A549 (cell line): ENCODE results near the gene OPCML. TPM values are rescaled to one million over a fixed set of nuclear protein-coding genes. Genes with fewer than 3 reads are reported as not detected.

Experiments
- ATAC-seq, 2 experiments: fragments of 200-7000 bp in 1 of 2; fragments of >200 bp in 1 of 2; cut with Nextera tagmentation in 1 of 2; cut with Tn5 transposase in 1 of 2; 3 replicates each; pipeline versions ENCODE4 v1.8.0 to v1.9.1; 2018 to 2020; ENCODE audit warnings: mild to moderate bottlenecking in 1 of 2, moderate library complexity in 1 of 2
- CTCF ChIA-PET: fragments of 300-600 bp; sonication (Branson Sonifier 250); formaldehyde crosslinking; extraction: SDS; loops from one replicate; lab custom pipeline; 2021; ENCODE audit warnings: antibody characterized with exemption, inconsistent platforms; lab: Yijun Ruan, JAX
- POLR2A ChIA-PET: fragments of 350-600 bp; formaldehyde crosslinking; extraction: SDS; loops from one replicate; lab custom pipeline; 2021; ENCODE audit warnings: antibody characterized with exemption, inconsistent platforms; lab: Yijun Ruan, JAX
- DNase-seq, 2 experiments: peaks; one replicate each; pipeline versions ENCODE4 v3.0.0 to v3.0.0-alpha.2; 2011 to 2016; ENCODE audit warnings: low read depth in 1 of 2, low spot score in 1 of 2
- FAIRE-seq: peaks from 2 replicates; lab custom pipeline; 2011; peaks lifted over from hg19 to GRCh38; lab: Jason Lieb, UNC
- H3K27ac ChIP-seq, 2 experiments: fragments of >200 bp; sonication (Bioruptor Twin); formaldehyde crosslinking; 3 replicates each; pipeline ENCODE4 v1.5.1; 2016 to 2017
- H3K4me1 ChIP-seq: fragments of >200 bp; sonication (Bioruptor Twin); formaldehyde crosslinking; 3 replicates; pipeline ENCODE4 v1.6.1; 2016
- H3K4me2 ChIP-seq: fragments of >200 bp; sonication (Bioruptor Twin); formaldehyde crosslinking; 3 replicates; pipeline ENCODE4 v1.6.1; 2016
- H3K4me3 ChIP-seq: fragments of >200 bp; sonication (Bioruptor Twin); formaldehyde crosslinking; 3 replicates; pipeline ENCODE4 v1.5.1; 2016
- H3K9me3 ChIP-seq: fragments of >200 bp; sonication (Bioruptor Twin); formaldehyde crosslinking; 3 replicates; pipeline ENCODE4 v1.6.1; 2016
- ATOH8 ChIP-seq: fragments of 250-450 bp; sonication (Bioruptor Pico); IDR thresholded peaks from 2 replicates; pipeline ENCODE4 v1.5.0; 2020; ENCODE audit warnings: low read depth, mild to moderate bottlenecking, moderate library complexity
- BCL3 ChIP-seq: fragments of >200 bp; sonication (Bioruptor Twin); formaldehyde crosslinking; IDR thresholded peaks from 3 replicates; pipeline ENCODE4 v1.6.1; 2016
- CBX8 ChIP-seq: fragments of 200-600 bp; sonication (generic); IDR thresholded peaks from 2 replicates; pipeline ENCODE4 v1.6.1; 2016
- CHD4 ChIP-seq: fragments of 200-600 bp; sonication (generic); IDR thresholded peaks from 2 replicates; pipeline ENCODE4 v1.6.1; 2016; ENCODE audit warnings: antibody characterized with exemption, mild to moderate bottlenecking, borderline replicate concordance
- CTCF ChIP-seq: fragments of >200 bp; sonication (Bioruptor Twin); formaldehyde crosslinking; IDR thresholded peaks from 3 replicates; pipeline ENCODE4 v1.5.1; 2016
- E2F6 ChIP-seq: IDR thresholded peaks from 2 replicates; pipeline ENCODE4 v1.6.1; 2012; ENCODE audit warnings: low read depth, borderline replicate concordance
- EHF ChIP-seq: fragments of 250-450 bp; sonication (Bioruptor Pico); IDR thresholded peaks from 2 replicates; pipeline ENCODE4 v1.5.0; 2020; ENCODE audit warnings: mild to moderate bottlenecking
- EP300 ChIP-seq, 2 experiments: fragments of >200 bp; sonication (Bioruptor Twin); formaldehyde crosslinking; IDR thresholded peaks; 2 replicates in 1 of 2; 3 replicates in 1 of 2; pipeline ENCODE4 v1.6.1; 2016 to 2017
- FOSL2 ChIP-seq, 2 experiments: fragments of 450-650 bp in 1 of 2; fragments of >200 bp in 1 of 2; sonication (Bioruptor Twin) in 1 of 2; formaldehyde crosslinking; IDR thresholded peaks; 2 replicates each; pipeline versions ENCODE4 v1.5.0 to v1.6.1; 2016 to 2020; ENCODE audit warnings: mild to moderate bottlenecking in 1 of 2, moderate library complexity in 1 of 2
- HDAC2 ChIP-seq: fragments of 200-600 bp; sonication (generic); IDR thresholded peaks from 2 replicates; pipeline ENCODE4 v1.6.1; 2016
- HES2 ChIP-seq: fragments of >200 bp; sonication (Bioruptor Twin); formaldehyde crosslinking; IDR thresholded peaks from 2 replicates; pipeline ENCODE4 v1.6.1; 2016
- HMGXB4 ChIP-seq: fragments of 250-450 bp; sonication (Bioruptor Pico); IDR thresholded peaks from 2 replicates; pipeline ENCODE4 v1.5.0; 2021; ENCODE audit warnings: mild to moderate bottlenecking, moderate library complexity, borderline replicate concordance
- JUNB ChIP-seq: fragments of >200 bp; sonication (Bioruptor Twin); formaldehyde crosslinking; IDR thresholded peaks from 2 replicates; pipeline ENCODE4 v1.6.1; 2016
- KDM1A ChIP-seq: fragments of 200-600 bp; sonication (generic); IDR thresholded peaks from 2 replicates; pipeline ENCODE4 v1.6.1; 2016; ENCODE audit warnings: low read depth, mild to moderate bottlenecking
- KDM5A ChIP-seq: fragments of 200-600 bp; sonication (generic); IDR thresholded peaks from 2 replicates; pipeline ENCODE4 v1.6.1; 2016; ENCODE audit warnings: antibody characterized with exemption, mild to moderate bottlenecking
- MAFK ChIP-seq: fragments of 450-650 bp; IDR thresholded peaks from 2 replicates; pipeline ENCODE4 v1.6.1; 2014; ENCODE audit not compliant: partially characterized antibody
- MAZ ChIP-seq: fragments of 150-350 bp; IDR thresholded peaks from 2 replicates; pipeline ENCODE4 v1.6.1; 2014; ENCODE audit warnings: antibody characterized with exemption, low read depth, low read length, borderline replicate concordance
- NPAS2 ChIP-seq: fragments of 250-450 bp; sonication (Bioruptor Pico); IDR thresholded peaks from 2 replicates; pipeline ENCODE4 v1.8.0; 2022; ENCODE audit warnings: mild to moderate bottlenecking, moderate library complexity, borderline replicate concordance
- POLR2A ChIP-seq: IDR thresholded peaks from 2 replicates; pipeline ENCODE4 v1.6.1; 2012; ENCODE audit warnings: mild to moderate bottlenecking, low read length
- RCOR1 ChIP-seq: fragments of 150-350 bp; IDR thresholded peaks from 2 replicates; pipeline ENCODE4 v1.6.1; 2014; ENCODE audit warnings: antibody characterized with exemption, low read length, low read depth
- RNF2 ChIP-seq: fragments of 200-600 bp; sonication (generic); IDR thresholded peaks from 2 replicates; pipeline ENCODE4 v1.6.1; 2016; ENCODE audit warnings: low read depth, mild to moderate bottlenecking, antibody characterized with exemption, moderate library complexity, borderline replicate concordance
- TFCP2L1 ChIP-seq: fragments of 250-450 bp; sonication (Bioruptor Pico); IDR thresholded peaks from 2 replicates; pipeline ENCODE4 v1.5.0; 2021; ENCODE audit warnings: mild to moderate bottlenecking
- TP53 ChIP-seq: fragments of 250-450 bp; sonication (Bioruptor Pico); IDR thresholded peaks from 2 replicates; pipeline ENCODE4 v1.5.0; 2021; ENCODE audit warnings: mild to moderate bottlenecking, moderate library complexity
- ZSCAN20 ChIP-seq: fragments of 250-450 bp; sonication (Bioruptor Pico); IDR thresholded peaks from 2 replicates; pipeline ENCODE4 v1.8.0; 2022; ENCODE audit warnings: mild to moderate bottlenecking, moderate library complexity
- WGBS: methylation state at CpG from one replicate; pipeline ENCODE4 v1.1.6; 2017; ENCODE audit errors: missing lambda C conversion rate; 5-methylcytosine and 5-hydroxymethylcytosine counted together
- polyA plus RNA-seq, 4 experiments: library from polyadenylated mRNA; depleted of rRNA in 3 of 4; stranded (reverse); fragments of >200 nt; fragmentation: RNase III in 1 of 4; extraction: RNeasy Plus Mini Kit Qiagen cat#74134 plus additional on column Dnase treatment in 1 of 4; gene quantifications; 2 replicates in 3 of 4; 3 replicates in 1 of 4; pipeline ENCODE4 v1.2.3, GENCODE V29; 2011 to 2017

Gene OPCML
- polyA plus RNA-seq, 2 of the 4 experiments (the other 2 are of a cell fraction): not detected

GRCh38 chr11:132464939-132465338 lies 1067.4 kb downstream of the OPCML start:
- WGBS: 1% methylated on average over 3 of the region's 3 CpGs
- DNase-seq (no peak), ATAC-seq (no peak), FAIRE-seq (no peak)
- no peak overlapping the region for H3K27ac ChIP-seq
- ChIA-PET CTCF (no interaction called here), POLR2A (no interaction called here)
- H3K4me2 ChIP-seq: no peak overlapping the region
- no peak for TF ChIP-seq KDM5A
- TF ChIP-seq RCOR1: no peak
- TF ChIP-seq TFCP2L1 (CRISPR knock-in tag): no peak
- TF ChIP-seq NPAS2 (CRISPR knock-in tag): no peak
- no peak for TF ChIP-seq KDM1A
- TF ChIP-seq EP300 (IDR thresholded peaks at IDR 0.05): no peak
- H3K4me1 ChIP-seq: no peaks in the 10 kb centered on the region
- no peak overlapping the region for H3K4me3 ChIP-seq
- no peaks in the 10 kb centered on the region for H3K9me3 ChIP-seq

- POLR2A ChIA-PET: no interaction called here
- H3K4me3 ChIP-seq: no peak overlapping the region
- TF ChIP-seq CHD4 (no peak), JUNB (no peak), HDAC2 (no peak), FOSL2 (IDR thresholded peaks at IDR 0.05) (no peak), FOSL2 (CRISPR knock-in tag; IDR thresholded peaks at IDR 0.05) (no peak), HMGXB4 (CRISPR knock-in tag) (no peak), POLR2A (no peak), TP53 (CRISPR knock-in tag) (no peak), ATOH8 (CRISPR knock-in tag) (no peak), HES2 (no peak), MAZ (no peak), RNF2 (no peak), E2F6 (no peak)
- CTCF ChIA-PET: no interaction called here
- H3K4me2 ChIP-seq: no peak overlapping the region
- 47% methylated on average over 1 of the region's 1 CpG for WGBS
- ATAC-seq (no peak), FAIRE-seq (no peak), DNase-seq (no peak)
- H3K27ac ChIP-seq: no peak overlapping the region
- no peaks in the 10 kb centered on the region for H3K4me1 ChIP-seq
- H3K9me3 ChIP-seq: no peaks in the 10 kb centered on the region
These were observed 1068.3 kb downstream of the OPCML start for GRCh38 chr11:132464003-132464342.

GRCh38 chr11:132463295-132464002 lies 1068.9 kb downstream of the OPCML start:
- H3K27ac ChIP-seq: no peak overlapping the region
- DNase-seq: no peak
- H3K9me3 ChIP-seq: no peaks in the 10 kb centered on the region
- WGBS: 0% methylated on average over 1 of the region's 3 CpGs
- H3K4me3 ChIP-seq: no peak overlapping the region
- no peak for FAIRE-seq
- H3K4me2 ChIP-seq: no peak overlapping the region
- POLR2A ChIA-PET: no interaction called here
- CTCF ChIA-PET: no interaction called here
- no peak for ATAC-seq
- H3K4me1 ChIP-seq: no peaks in the 10 kb centered on the region
- TF ChIP-seq KDM1A (no peak), CBX8 (no peak), JUNB (no peak), CTCF (no peak), TFCP2L1 (CRISPR knock-in tag) (no peak), EHF (CRISPR knock-in tag) (no peak), MAFK (no peak), BCL3 (no peak), HMGXB4 (CRISPR knock-in tag) (no peak), ZSCAN20 (CRISPR knock-in tag) (no peak), EP300 (IDR thresholded peaks at IDR 0.05) (no peak), E2F6 (no peak)
